GM23338 (cell line): ENCODE measurements around the gene FAM53A. TPM values are rescaled to one million over a fixed set of nuclear protein-coding genes. Genes with fewer than 3 reads are reported as not detected.

Experiments
- ATAC-seq: fragments of 200-7000 bp; cut with Tn5 transposase; 3 replicates; pipeline ENCODE4 v1.9.1; 2020
- DNase-seq: peaks from one replicate; pipeline ENCODE4 v3.0.0-alpha.2; 2015; ENCODE audit warnings: low spot score
- H2AFZ ChIP-seq: fragments of 200-600 bp; sonication (generic); 2 replicates; pipeline ENCODE4 v1.8.0; 2016; ENCODE audit warnings: antibody characterized with exemption, mild to moderate bottlenecking, moderate library complexity
- H3F3A ChIP-seq: fragments of 200-600 bp; sonication (generic); replicated peaks from 2 replicates; pipeline ENCODE4 v1.8.0; 2017; ENCODE audit warnings: antibody characterized with exemption, mixed run types, low read depth
- H3K27ac ChIP-seq: fragments of 200-600 bp; sonication (generic); 2 replicates; pipeline ENCODE4 v1.6.1; 2016; ENCODE audit warnings: low read depth
- H3K27me3 ChIP-seq: fragments of 200-600 bp; sonication (generic); 2 replicates; pipeline ENCODE4 v1.8.0; 2016; ENCODE audit warnings: mild to moderate bottlenecking, mixed run types, moderate library complexity; ENCODE audit not compliant: insufficient read depth
- H3K36me3 ChIP-seq: fragments of 200-600 bp; sonication (generic); 2 replicates; pipeline ENCODE4 v1.8.0; 2016; ENCODE audit warnings: mild to moderate bottlenecking; ENCODE audit not compliant: insufficient read depth
- H3K4me1 ChIP-seq: fragments of 200-600 bp; sonication (generic); 2 replicates; pipeline ENCODE4 v1.8.0; 2016; ENCODE audit warnings: mild to moderate bottlenecking, moderate library complexity; ENCODE audit not compliant: insufficient read depth
- H3K4me2 ChIP-seq: fragments of 200-600 bp; sonication (generic); 2 replicates; pipeline ENCODE4 v1.7.1; 2017; ENCODE audit warnings: mixed run types
- H3K4me3 ChIP-seq: fragments of 200-600 bp; sonication (generic); 2 replicates; pipeline ENCODE4 v1.6.1; 2016; ENCODE audit warnings: mixed run types
- H3K79me2 ChIP-seq: fragments of 200-600 bp; sonication (generic); replicated peaks from 2 replicates; pipeline ENCODE4 v1.8.0; 2017; ENCODE audit warnings: mild to moderate bottlenecking; ENCODE audit not compliant: insufficient read depth
- H3K9me2 ChIP-seq: fragments of 200-600 bp; sonication (generic); 2 replicates; pipeline ENCODE4 v1.8.0; 2017; ENCODE audit not compliant: insufficient read depth
- H4K20me1 ChIP-seq: fragments of 200-600 bp; sonication (generic); replicated peaks from 2 replicates; pipeline ENCODE4 v1.8.0; 2017; ENCODE audit warnings: mild to moderate bottlenecking; ENCODE audit not compliant: insufficient read depth
- H3K27ac Mint-ChIP-seq: 2 replicates; pipeline ENCODE4 v1.8.0; 2020; ENCODE audit warnings: inconsistent platforms, mild to moderate bottlenecking, moderate library complexity, mixed read lengths
- H3K27me3 Mint-ChIP-seq: 3 replicates; pipeline ENCODE4 v1.8.0; 2022; ENCODE audit warnings: low read depth, mild to moderate bottlenecking, moderate library complexity, mixed read lengths, inconsistent platforms; ENCODE audit not compliant: insufficient read depth, poor library complexity
- H3K36me3 Mint-ChIP-seq: 3 replicates; pipeline ENCODE4 v1.8.0; 2021; ENCODE audit warnings: low read depth, mild to moderate bottlenecking, inconsistent platforms, moderate library complexity, mixed read lengths
- H3K4me1 Mint-ChIP-seq: 3 replicates; pipeline ENCODE4 v1.8.0; 2020; ENCODE audit warnings: mild to moderate bottlenecking, inconsistent platforms, mixed read lengths
- H3K4me3 Mint-ChIP-seq: 3 replicates; pipeline ENCODE4 v1.8.0; 2021; ENCODE audit warnings: moderate library complexity, mild to moderate bottlenecking, inconsistent platforms, mixed read lengths
- H3K9me3 Mint-ChIP-seq: 3 replicates; pipeline ENCODE4 v1.8.0; 2020; ENCODE audit warnings: moderate library complexity, mild to moderate bottlenecking, inconsistent platforms, mixed read lengths
- CREB1 ChIP-seq: fragments of 250-450 bp; sonication (Bioruptor Pico); IDR thresholded peaks from 2 replicates; pipeline ENCODE4 v1.5.0; 2020; ENCODE audit warnings: low read depth, mild to moderate bottlenecking, moderate library complexity
- CTCF ChIP-seq, 2 experiments: fragments of 200-600 bp in 1 of 2; sonication (generic) in 1 of 2; conservative IDR thresholded peaks; 2 replicates each; pipeline versions ENCODE4 v1.5.1 to v1.6.1; 2016 to 2017; ENCODE audit warnings: antibody characterized with exemption in 2 of 2, low read depth in 2 of 2, mild to moderate bottlenecking in 2 of 2, moderate library complexity in 1 of 2
- JUNB ChIP-seq: IDR thresholded peaks from one replicate; pipeline ENCODE4 v1.6.1; 2016; ENCODE audit warnings: antibody characterized with exemption; ENCODE audit not compliant: unreplicated experiment
- NANOG ChIP-seq: IDR thresholded peaks from 2 replicates; pipeline ENCODE4 v1.6.1; 2016; ENCODE audit warnings: antibody characterized with exemption, borderline replicate concordance
- POLR2AphosphoS5 ChIP-seq: IDR thresholded peaks from 2 replicates; pipeline ENCODE4 v1.6.1; 2016; ENCODE audit warnings: antibody characterized with exemption, low read depth
- REST ChIP-seq: IDR thresholded peaks from one replicate; pipeline ENCODE4 v1.6.1; 2018; ENCODE audit warnings: antibody characterized with exemption; ENCODE audit not compliant: unreplicated experiment
- STAT1 ChIP-seq: IDR thresholded peaks from one replicate; pipeline ENCODE4 v1.6.1; 2016; ENCODE audit warnings: antibody characterized with exemption; ENCODE audit not compliant: unreplicated experiment
- ZNF114 ChIP-seq: fragments of 250-450 bp; sonication (Bioruptor Pico); IDR thresholded peaks from 2 replicates; pipeline ENCODE4 v1.5.0; 2020; ENCODE audit warnings: mild to moderate bottlenecking, moderate library complexity
- ZNF331 ChIP-seq: fragments of 250-450 bp; sonication (Bioruptor Pico); IDR thresholded peaks from 2 replicates; pipeline ENCODE4 v1.5.0; 2020; ENCODE audit warnings: low read depth, mild to moderate bottlenecking, moderate library complexity
- ZNF462 ChIP-seq: fragments of 250-450 bp; sonication (Bioruptor Pico); IDR thresholded peaks from 2 replicates; pipeline ENCODE4 v1.5.0; 2020; ENCODE audit warnings: mild to moderate bottlenecking, moderate library complexity
- polyA plus RNA-seq: library from polyadenylated mRNA; unstranded; fragments of >200 nt; fragmentation: Nextera tagmentation; extraction: Ambion mirVana; gene quantifications from 2 replicates; pipeline ENCODE4 v1.2.1, GENCODE V29; 2016
- total RNA-seq: library from RNA; depleted of rRNA; stranded (reverse); fragments of >200 nt; shearing (Covaris generic); gene quantifications from 2 replicates; pipeline ENCODE4 v1.2.3, GENCODE V29; 2014

FAM53A gene
- total and polyA plus RNA-seq, 2 experiments from 2014 or later, result 1.1 to 3.1 TPM

GRCh38 chr4:1635464-1635863 is 48.6 kb downstream of the FAM53A start (continued):
- TF ChIP-seq ZNF462 (CRISPR knock-in tag), result no peak
- TF ChIP-seq CTCF (conservative IDR thresholded peaks at IDR 0.05; ENCODE audit: low read depth in 2 of 2), result no peak
- TF ChIP-seq ZNF114 (CRISPR knock-in tag), result no peak
- TF ChIP-seq CREB1, result no peak

- H3K4me1 Mint-ChIP-seq, result no peaks in the 10 kb centered on the region
- H3K4me3 Mint-ChIP-seq, result no peak overlapping the region
- Histone ChIP-seq H3K4me3 (no peak overlapping the region), H3K36me3 (no peaks in the 10 kb centered on the region), H3K4me1 (no peaks in the 10 kb centered on the region), H3F3A (no peaks in the 10 kb centered on the region), H3K4me2 (no peak overlapping the region), H4K20me1 (no peaks in the 10 kb centered on the region), H2AFZ (no peak overlapping the region), H3K27ac (no peak overlapping the region), H3K27me3 (no peaks in the 10 kb centered on the region), H3K9me2 (no peaks in the 10 kb centered on the region), H3K79me2 (no peaks in the 10 kb centered on the region)
- H3K9me3 Mint-ChIP-seq, result no peaks in the 10 kb centered on the region
- H3K36me3 Mint-ChIP-seq, result no peaks in the 10 kb centered on the region
- DNase-seq (no peak), ATAC-seq (no peak)
- H3K27me3 Mint-ChIP-seq, result peaks cover 8% of the 10 kb centered on the region
- H3K27ac Mint-ChIP-seq, result no peak overlapping the region
- no peak for TF ChIP-seq POLR2AphosphoS5
- no peak for TF ChIP-seq ZNF114 (CRISPR knock-in tag)
- TF ChIP-seq NANOG, result no peak
- no peak for TF ChIP-seq CREB1
- no peak for TF ChIP-seq JUNB
- no peak for TF ChIP-seq ZNF331 (CRISPR knock-in tag)
- TF ChIP-seq REST, result no peak
- TF ChIP-seq STAT1, result no peak
- TF ChIP-seq CTCF (conservative IDR thresholded peaks at IDR 0.05; ENCODE audit: low read depth in 2 of 2), result no peak
Observed at GRCh38 chr4:1633993-1634392, 50.1 kb downstream of the FAM53A start.
